Large intestine (tissue), 12 donors: ENCODE results near the gene TACSTD2. TPM values are rescaled to one million over a fixed set of nuclear protein-coding genes. Genes with fewer than 3 reads are reported as not detected.
"Not testable (repeated sequence)": the region's sequence is repeated elsewhere in the genome, so short reads cannot be mapped to it uniquely, and the experiment has no call there.

Source experiments
- DNase-seq, 2 donors: peaks; one replicate each; pipeline versions ENCODE4 v3.0.0 to v3.0.0-alpha.2; 2013
- H3K27ac ChIP-seq: one replicate; pipeline ENCODE4 v1.5.1; 2013; ENCODE audit warnings: low read length
- H3K27me3 ChIP-seq: 2 replicates; pipeline ENCODE4 v1.6.1; 2013; ENCODE audit warnings: low read length; ENCODE audit not compliant: control insufficient read depth, insufficient read depth
- H3K36me3 ChIP-seq: 2 replicates; pipeline ENCODE4 v1.6.1; 2013; ENCODE audit warnings: low read length; ENCODE audit not compliant: control insufficient read depth, insufficient read depth
- H3K4me1 ChIP-seq: one replicate; pipeline ENCODE4 v1.6.1; 2013; ENCODE audit warnings: low read length; ENCODE audit not compliant: control insufficient read depth, insufficient read depth
- H3K4me3 ChIP-seq: one replicate; pipeline ENCODE4 v1.5.1; 2013; ENCODE audit warnings: low read length
- H3K9me3 ChIP-seq: one replicate; pipeline ENCODE4 v1.6.1; 2013; ENCODE audit warnings: mild to moderate bottlenecking, low read depth, low read length, moderate library complexity; ENCODE audit not compliant: control insufficient read depth
- WGBS: methylation state at CpG from one replicate; pipeline ENCODE4 v1.1.5; 2013; ENCODE audit warnings: low lambda C conversion rate; ENCODE audit not compliant: insufficient coverage; 5-methylcytosine and 5-hydroxymethylcytosine counted together
- long read RNA-seq, 11 donors: transcript quantifications; one replicate each; lab custom pipeline, GENCODE V29; 2026
- polyA plus RNA-seq: library from polyadenylated mRNA; unstranded; fragments of 120-200 nt; gene quantifications from one replicate; pipeline ENCODE4 v1.2.1, GENCODE V29; 2013

TACSTD2 gene, protein sequence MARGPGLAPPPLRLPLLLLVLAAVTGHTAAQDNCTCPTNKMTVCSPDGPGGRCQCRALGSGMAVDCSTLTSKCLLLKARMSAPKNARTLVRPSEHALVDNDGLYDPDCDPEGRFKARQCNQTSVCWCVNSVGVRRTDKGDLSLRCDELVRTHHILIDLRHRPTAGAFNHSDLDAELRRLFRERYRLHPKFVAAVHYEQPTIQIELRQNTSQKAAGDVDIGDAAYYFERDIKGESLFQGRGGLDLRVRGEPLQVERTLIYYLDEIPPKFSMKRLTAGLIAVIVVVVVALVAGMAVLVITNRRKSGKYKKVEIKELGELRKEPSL
- 2.6 TPM for polyA plus RNA-seq
- long read RNA-seq, donor 1, partial matches to known transcripts = 0 of 4 reads
- long read RNA-seq, donor 1, other reads (novel, unspliced or antisense) = 0 of 4 reads
- long read RNA-seq, donor 2, transcript TACSTD2-201 (1 exons, 2,351 nt) = major isoform, 5 of 5 reads
- long read RNA-seq, donor 2, partial matches to known transcripts = 0 of 5 reads
- long read RNA-seq, donor 2, other reads (novel, unspliced or antisense) = 0 of 5 reads
- long read RNA-seq, donor 3 = 0 reads
- long read RNA-seq, donor 4, partial matches to known transcripts = 0 of 2 reads
- long read RNA-seq, donor 4, other reads (novel, unspliced or antisense) = 0 of 2 reads
- long read RNA-seq, donor 5, partial matches to known transcripts = 0 of 3 reads
- long read RNA-seq, donor 5, other reads (novel, unspliced or antisense) = 0 of 3 reads
- long read RNA-seq, donor 6, transcript TACSTD2-201 (1 exons, 2,351 nt) = major isoform, 8 of 8 reads
- long read RNA-seq, donor 6, partial matches to known transcripts = 0 of 8 reads
- long read RNA-seq, donor 6, other reads (novel, unspliced or antisense) = 0 of 8 reads
- long read RNA-seq, donor 7, partial matches to known transcripts = 0 of 2 reads
- long read RNA-seq, donor 7, other reads (novel, unspliced or antisense) = 0 of 2 reads
- long read RNA-seq, donor 8, transcript TACSTD2-201 (1 exons, 2,351 nt) = major isoform, 7 of 7 reads
- long read RNA-seq, donor 8, partial matches to known transcripts = 0 of 7 reads
- long read RNA-seq, donor 8, other reads (novel, unspliced or antisense) = 0 of 7 reads
- long read RNA-seq, donor 9, partial matches to known transcripts = 0 of 2 reads
- long read RNA-seq, donor 9, other reads (novel, unspliced or antisense) = 0 of 2 reads
- long read RNA-seq, donor 10, partial matches to known transcripts = 0 of 1 reads
- long read RNA-seq, donor 10, other reads (novel, unspliced or antisense) = 0 of 1 reads
- long read RNA-seq, donor 11, partial matches to known transcripts = 0 of 4 reads
- long read RNA-seq, donor 11, other reads (novel, unspliced or antisense) = 0 of 4 reads

DNA sequence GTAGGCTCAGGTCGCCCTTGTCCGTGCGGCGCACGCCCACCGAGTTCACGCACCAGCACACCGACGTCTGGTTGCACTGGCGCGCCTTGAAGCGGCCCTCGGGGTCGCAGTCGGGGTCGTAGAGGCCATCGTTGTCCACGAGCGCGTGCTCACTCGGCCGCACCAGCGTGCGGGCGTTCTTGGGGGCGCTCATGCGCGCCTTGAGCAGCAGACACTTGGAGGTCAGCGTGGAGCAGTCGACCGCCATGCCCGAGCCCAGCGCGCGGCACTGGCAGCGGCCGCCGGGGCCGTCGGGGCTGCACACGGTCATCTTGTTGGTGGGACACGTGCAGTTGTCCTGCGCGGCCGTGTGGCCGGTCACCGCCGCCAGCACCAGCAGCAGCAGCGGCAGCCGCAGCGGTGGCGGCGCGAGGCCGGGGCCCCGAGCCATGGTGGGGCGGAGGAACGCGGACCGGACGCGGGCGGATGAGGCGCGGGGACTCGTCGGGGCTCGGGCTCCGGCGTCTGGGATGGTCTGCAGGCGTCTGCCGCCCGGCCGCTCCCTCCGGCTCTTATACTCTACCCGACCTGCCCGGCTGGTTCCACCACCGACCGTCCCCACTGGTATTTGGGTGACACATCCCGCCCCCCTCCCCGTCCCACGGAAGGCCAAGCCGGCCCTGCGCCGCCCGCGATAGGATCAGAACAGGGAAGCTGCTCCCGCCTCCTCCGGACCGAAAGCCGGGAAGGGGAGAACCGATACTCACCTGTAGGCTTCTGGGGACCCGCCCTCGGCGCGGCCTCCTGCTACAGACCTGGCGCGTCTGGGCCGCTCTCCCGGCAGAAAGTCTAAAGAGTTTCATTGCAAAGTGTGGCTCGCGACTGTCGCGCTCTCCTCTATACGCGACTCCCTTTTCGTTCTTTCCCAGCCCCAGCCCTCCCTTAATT, at the start of gene TACSTD2:
Gene TACSTD2 (minus strand): TSS at position 526 of the 927 bp plus-strand sequence. CDS start 96 bp downstream, at position 430.
- 0% methylated on average over 3 of the region's 107 CpGs for WGBS
- DNase-seq = peak; percentile 44 to 78
- peak within 1 kb of the TSS; percentile 35 for H3K4me3 ChIP-seq
- peaks cover 11% of the 10 kb centered on the region for H3K4me1 ChIP-seq
- H3K9me3 ChIP-seq = peaks cover 13% of the 10 kb centered on the region
- H3K27ac ChIP-seq = no peak within 1 kb of the TSS
- no peaks in the 10 kb centered on the region for H3K36me3 ChIP-seq
- peaks cover 36% of the 10 kb centered on the region for H3K27me3 ChIP-seq

DNA sequence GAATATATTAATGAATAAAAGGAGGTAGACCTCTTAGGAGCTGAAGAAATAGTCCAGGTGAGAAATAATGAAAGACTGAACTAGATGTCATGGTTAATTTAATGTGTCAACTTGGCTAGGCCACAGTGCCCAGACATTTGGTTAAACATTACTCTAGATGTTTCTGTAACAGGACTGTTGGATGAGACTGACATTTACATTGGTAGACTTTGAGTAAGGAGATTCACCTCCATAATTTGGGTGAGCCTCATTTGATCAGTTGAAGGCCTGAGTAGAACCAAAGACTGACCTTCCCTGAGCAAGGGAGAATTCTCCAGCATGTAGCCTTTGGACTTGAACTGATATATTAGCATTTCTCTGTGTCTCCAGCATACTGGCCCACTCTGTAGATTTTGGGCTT, 49.2 kb upstream of the TACSTD2 start:
- Histone ChIP-seq H3K9me3 (peaks cover under 1% of the 10 kb centered on the region), H3K36me3 (no peaks in the 10 kb centered on the region), H3K27me3 (no peaks in the 10 kb centered on the region), H3K4me1 (no peaks in the 10 kb centered on the region), H3K4me3 (no peak overlapping the region), H3K27ac (no peak overlapping the region)
- DNase-seq = no peak

DNA sequence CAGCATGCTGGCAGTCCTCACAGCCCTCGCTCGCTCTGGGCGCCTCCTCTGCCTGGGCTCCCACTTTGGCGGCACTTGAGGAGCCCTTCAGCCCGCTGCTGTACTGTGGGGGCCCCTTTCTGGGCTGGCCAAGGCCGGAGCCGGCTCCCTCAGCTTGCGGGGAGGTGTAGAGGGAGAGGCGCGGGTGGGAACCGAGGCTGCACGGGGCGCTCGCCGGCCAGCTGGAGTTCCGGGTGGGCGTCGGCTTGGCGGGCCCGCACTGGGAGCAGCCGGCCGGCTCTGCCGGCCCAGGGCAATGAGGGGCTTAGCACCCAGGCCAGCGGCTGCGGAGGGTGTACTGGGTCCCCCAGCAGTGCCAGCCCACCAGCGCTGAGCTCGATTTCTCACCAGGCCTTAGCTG, 46.2 kb upstream of the TACSTD2 start:
- not testable (repeated sequence) for DNase-seq, H3K9me3 ChIP-seq, H3K27me3 ChIP-seq, H3K27ac ChIP-seq, H3K4me3 ChIP-seq, H3K36me3 ChIP-seq, H3K4me1 ChIP-seq
- WGBS = no CpG with 5 or more reads among the region's 27 CpGs

DNA sequence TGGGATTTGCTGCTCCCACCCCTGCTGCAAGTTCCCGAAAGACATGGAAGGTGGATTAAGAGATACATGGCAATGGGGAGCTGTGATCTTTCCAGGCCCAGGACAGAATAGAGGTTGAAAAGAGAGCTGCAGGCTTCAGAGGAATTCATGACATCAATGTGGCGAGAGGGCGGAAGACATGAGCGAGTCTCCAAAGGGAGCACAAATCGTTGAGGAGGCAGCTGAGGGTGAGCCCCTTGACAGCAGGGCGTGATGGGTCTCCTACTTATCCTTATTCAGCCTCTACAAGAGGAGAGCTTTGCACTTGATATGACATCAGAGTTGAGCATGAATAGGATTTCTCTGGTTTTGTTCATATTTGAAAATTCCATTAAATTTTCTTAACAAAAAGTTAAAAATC, 45.5 kb upstream of the TACSTD2 start:
- Histone ChIP-seq H3K4me3 (no peak overlapping the region), H3K36me3 (no peaks in the 10 kb centered on the region), H3K27ac (no peak overlapping the region), H3K9me3 (no peaks in the 10 kb centered on the region), H3K27me3 (no peaks in the 10 kb centered on the region), H3K4me1 (peaks cover 8% of the 10 kb centered on the region)
- WGBS = no CpG with 5 or more reads among the region's 6 CpGs
- DNase-seq = no peak

DNA sequence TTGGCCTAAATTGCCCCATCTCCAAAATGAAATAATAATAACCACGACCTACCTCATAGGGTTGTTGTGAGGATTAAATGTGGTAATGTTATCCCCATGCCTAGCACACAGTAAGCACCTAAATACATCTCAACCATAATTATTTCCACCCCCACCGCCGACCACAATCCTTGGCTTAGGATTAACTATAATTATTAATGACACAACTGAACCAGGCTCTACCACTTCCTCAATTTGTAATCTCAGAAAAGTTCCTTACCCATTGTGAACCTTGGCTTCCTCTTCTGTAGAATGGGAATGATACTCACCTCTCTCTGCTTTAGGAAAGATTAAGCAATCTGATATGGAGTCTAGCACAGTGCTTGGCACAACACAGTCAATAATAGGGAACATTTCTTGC, 44.3 kb upstream of the TACSTD2 start:
- WGBS = no CpG with 5 or more reads among the region's 3 CpGs
- Histone ChIP-seq H3K27me3 (no peaks in the 10 kb centered on the region), H3K4me1 (peaks cover 8% of the 10 kb centered on the region), H3K4me3 (no peak overlapping the region), H3K36me3 (no peaks in the 10 kb centered on the region), H3K27ac (no peak overlapping the region), H3K9me3 (no peaks in the 10 kb centered on the region)
- no peak for DNase-seq

DNA sequence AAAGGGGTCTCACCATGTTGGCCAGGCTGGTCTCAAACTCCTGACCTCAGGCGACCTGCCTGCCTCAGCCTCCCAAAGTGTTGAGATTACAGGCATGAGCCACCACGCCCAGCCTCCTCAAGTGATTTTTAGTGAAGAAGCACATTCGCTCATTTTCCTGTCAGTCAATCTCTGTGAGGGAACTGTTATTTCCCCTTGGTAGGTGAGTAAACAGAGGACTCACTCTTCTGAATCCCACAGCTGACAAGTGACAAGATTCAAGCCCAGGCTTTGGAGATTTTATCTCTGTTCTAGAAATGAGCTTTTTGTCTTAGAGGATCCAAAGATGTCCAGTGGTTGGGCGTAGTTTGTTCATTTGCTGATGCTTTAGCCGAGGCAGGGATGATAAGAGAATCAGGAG, 43.9 kb upstream of the TACSTD2 start:
- H3K27me3 ChIP-seq = no peaks in the 10 kb centered on the region
- no peak for DNase-seq
- no peak overlapping the region for H3K4me3 ChIP-seq
- H3K9me3 ChIP-seq = no peaks in the 10 kb centered on the region
- no peak overlapping the region for H3K27ac ChIP-seq
- peaks cover 8% of the 10 kb centered on the region for H3K4me1 ChIP-seq
- WGBS = 79% methylated on average over 2 of the region's 5 CpGs
- H3K36me3 ChIP-seq = no peaks in the 10 kb centered on the region

DNA sequence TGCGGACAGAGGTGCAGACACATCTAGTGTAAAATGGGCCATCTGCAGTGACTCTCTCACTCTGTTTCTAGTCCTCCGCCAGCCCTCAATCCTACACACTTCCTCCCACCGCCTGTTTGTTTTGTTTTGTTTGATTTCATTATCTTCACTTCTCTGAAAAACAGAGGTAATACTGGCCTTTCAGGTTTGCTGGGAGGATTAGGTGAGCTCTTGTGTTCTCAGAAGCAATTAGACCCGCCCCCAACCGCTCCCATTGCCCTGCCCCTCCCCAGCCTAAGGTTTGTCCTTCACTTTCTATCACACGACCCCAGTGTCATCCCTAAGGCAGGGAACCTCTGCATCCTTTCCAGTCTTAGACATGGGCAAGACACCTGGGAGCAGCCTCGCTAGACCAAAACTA, 43.2 kb upstream of the TACSTD2 start:
- Histone ChIP-seq H3K27ac (no peak overlapping the region), H3K4me1 (peaks cover 8% of the 10 kb centered on the region), H3K4me3 (no peak overlapping the region), H3K27me3 (no peaks in the 10 kb centered on the region), H3K36me3 (no peaks in the 10 kb centered on the region), H3K9me3 (no peaks in the 10 kb centered on the region)
- peak; percentile 42 to 76 for DNase-seq
- no CpG with 5 or more reads among the region's 7 CpGs for WGBS

DNA sequence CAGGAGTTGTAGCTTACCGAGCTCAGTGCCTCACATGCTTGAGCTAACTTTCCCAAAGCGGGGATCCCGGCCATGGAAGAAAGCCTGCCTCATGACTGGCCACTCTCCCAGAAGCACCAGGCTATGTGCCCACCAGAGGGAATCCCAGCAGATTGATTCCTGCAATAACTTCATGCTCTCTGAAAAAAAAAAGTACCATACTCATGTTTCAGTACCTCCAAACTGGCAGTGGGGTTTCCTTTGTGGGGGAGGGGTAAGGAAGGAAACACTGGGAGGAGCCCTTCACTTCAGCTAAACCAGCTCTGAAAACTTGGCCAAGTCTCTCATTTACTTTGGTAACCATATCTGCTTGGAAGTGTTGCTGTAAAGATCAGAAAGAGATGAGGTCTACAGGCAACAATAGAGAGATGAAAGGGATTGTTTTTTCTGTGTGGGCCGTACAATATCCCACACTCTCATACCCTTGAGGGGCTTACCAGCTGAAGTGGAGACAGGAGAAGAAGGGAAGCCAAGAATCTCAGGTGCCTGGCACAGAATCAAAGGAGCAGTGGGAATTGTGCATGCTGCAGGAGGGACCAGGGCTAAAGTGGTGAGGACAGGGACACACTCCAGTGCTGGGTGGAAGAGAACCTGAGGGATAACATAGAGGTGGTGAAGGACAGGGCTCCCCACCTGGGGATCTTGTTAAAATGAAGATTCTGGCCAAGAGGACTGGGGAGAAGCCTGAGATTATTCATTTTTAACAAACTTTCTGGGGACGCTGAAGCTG, 42.4 kb upstream of the TACSTD2 start:
- Histone ChIP-seq H3K4me1 (peaks cover 8% of the 10 kb centered on the region), H3K27me3 (no peaks in the 10 kb centered on the region), H3K9me3 (no peaks in the 10 kb centered on the region), H3K36me3 (no peaks in the 10 kb centered on the region), H3K4me3 (no peak overlapping the region), H3K27ac (no peak overlapping the region)
- peak in 1 of 2 donors; percentile 18 for DNase-seq
- no CpG with 5 or more reads among the region's 5 CpGs for WGBS

DNA sequence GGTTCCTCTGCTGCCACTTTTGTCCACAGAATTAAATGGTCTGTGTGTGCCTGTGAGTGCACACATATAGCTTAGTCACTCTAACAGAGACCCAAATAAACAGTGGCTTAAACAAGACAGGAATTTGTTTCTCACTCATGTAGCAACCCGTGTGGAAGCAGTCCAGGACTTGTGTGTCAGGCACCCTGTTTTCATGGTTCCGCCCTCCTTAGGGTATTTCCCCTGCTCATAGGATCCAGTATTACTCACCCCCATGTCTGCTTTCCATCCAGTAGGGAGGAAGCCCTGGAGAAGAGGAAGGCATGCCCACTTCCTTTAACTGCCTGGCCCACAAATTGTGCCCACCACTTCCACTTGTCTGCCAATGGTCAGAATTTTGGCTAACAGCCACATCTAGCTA, 41.3 kb upstream of the TACSTD2 start:
- no peak overlapping the region for H3K4me3 ChIP-seq
- DNase-seq = no peak
- H3K36me3 ChIP-seq = no peaks in the 10 kb centered on the region
- no peaks in the 10 kb centered on the region for H3K27me3 ChIP-seq
- WGBS = no CpG with 5 or more reads among the region's 2 CpGs
- no peaks in the 10 kb centered on the region for H3K9me3 ChIP-seq
- peaks cover 8% of the 10 kb centered on the region for H3K4me1 ChIP-seq
- no peak overlapping the region for H3K27ac ChIP-seq
